ENCODE data around the gene GLA.

Gene GLA

GRCh38 chrX:101348452-101349192 is 59.1 kb downstream of the GLA start, which contains the start of gene TIMM8A:
TSS of gene TIMM8A (minus strand) at chrX:101348742. CDS start at chrX:101348664, 78 bp downstream.
- peak; percentile 30 for DNase-seq

GRCh38 chrX:101347859-101348451 is 59.8 kb downstream of the GLA start:
- DNase-seq: no peak

All from NCI-H524 treated with DMSO at 0.1 percent for 48 hours (cell line).